HG03575 (cell line): ENCODE data around the gene HERC4.
"Not testable (repeated sequence)": the region's sequence is repeated elsewhere in the genome, so short reads cannot be mapped to it uniquely, and the experiment has no call there.

Experiments
- ATAC-seq: cut with Tn5 transposase; IDR thresholded peaks from one replicate; pipeline ENCODE4 v1.9.1; 2021; ENCODE audit not compliant: unreplicated experiment, insufficient number of reproducible peaks, low FRiP score; ENCODE audit errors: extremely low read depth

Gene HERC4

DNA sequence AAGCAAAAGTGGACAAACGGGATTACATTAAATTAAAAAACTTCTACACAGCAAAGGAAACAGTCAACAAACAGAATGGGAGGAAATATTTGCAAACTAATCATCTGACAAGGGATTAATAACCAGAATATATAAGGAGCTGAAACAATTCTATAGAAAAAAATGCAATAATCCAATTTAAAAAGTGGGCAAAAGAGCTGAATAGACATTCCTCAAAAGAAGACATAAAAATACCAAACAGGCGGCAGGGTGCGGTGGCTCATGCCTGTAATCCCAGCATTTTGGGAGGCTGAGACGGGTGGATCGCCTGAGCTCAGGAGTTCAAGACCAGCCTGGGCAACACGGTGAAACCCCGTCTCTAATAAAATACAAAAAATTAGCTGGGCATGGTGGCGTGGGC lies 92.5 kb downstream of the HERC4 start:
- not testable (repeated sequence) for ATAC-seq

DNA sequence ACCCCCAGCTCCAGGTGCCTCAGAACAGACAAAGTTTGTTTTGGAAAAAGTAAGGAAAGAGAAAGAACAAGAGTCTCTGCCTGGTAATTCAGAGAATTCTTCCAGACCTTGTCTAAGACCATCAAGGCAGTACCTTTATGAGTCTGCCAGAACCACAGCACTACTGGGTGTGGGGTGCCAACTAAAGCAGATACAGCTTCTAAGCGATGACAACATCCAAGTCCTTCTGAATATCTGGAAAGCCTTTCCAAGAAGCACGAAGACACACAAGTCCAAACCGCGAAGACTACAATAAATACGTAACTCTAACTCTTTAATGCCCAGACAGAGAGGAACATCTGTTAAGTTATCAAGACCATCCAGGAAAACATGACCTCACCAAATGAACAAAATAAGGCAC lies 96.3 kb downstream of the HERC4 start:
- ATAC-seq: no peak

DNA sequence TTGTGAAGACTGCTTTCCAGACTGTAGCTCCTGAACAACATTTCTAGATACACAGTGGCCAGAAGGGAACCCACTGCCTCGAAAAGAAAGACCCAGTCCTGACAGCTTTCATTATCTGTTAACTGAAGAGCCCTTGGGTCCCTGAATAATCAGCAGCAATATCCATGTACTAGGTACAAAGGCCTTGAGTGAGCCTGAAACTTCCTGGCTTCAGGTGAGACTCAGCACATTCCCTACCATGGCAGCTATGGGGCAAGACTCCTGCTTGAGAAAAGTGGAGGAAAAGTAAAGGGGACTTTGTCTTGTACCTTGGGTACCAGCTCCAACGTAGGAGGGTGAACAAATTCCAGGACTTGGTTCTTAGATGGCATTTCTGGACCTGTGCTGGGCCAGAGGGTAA lies 97.8 kb downstream of the HERC4 start:
- ATAC-seq: no peak

DNA sequence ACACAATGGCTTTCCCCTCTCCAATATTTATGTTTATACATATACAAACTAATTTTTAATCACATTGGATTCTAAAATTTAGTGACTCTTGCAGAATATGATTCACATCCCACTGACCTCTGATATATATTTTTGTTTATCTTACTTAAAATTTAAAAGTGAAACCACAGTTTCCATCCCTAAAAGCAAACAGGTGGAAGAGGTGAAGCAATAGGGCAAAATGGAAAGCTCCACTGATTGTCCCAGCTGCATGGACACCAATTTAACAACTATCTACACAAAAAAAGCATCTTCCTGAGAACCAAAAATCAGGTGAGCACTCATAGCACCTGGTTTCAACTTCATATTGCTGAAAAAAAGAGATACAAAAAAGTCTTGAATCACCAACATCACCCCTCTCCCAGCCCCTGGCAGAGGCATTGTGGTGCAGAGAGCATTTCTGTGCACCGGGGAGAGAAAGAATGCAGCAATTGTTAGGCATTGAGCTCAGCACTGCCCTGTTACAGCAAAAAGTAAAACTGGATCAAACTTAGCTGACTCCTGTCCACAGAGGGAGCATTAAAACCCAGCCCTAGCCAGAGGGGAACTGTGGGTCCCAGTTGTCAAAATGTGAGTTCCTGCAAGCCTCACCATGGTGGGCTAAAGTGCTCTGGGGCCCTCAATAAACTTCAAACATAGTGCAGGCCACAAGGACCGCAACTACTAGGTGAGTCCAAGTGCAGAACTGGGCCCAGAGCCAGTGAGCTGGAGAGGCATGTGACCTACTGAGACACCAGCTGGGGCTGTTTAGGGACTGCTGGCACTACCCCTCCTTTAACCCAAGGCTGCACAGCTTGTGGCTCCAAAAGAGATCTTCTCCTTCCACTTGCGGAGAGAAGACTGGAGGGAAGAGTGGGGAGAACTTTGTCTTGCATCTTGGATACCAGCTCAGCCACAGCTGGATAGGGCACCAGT lies 98.5 kb downstream of the HERC4 start:
- ATAC-seq: no peak

DNA sequence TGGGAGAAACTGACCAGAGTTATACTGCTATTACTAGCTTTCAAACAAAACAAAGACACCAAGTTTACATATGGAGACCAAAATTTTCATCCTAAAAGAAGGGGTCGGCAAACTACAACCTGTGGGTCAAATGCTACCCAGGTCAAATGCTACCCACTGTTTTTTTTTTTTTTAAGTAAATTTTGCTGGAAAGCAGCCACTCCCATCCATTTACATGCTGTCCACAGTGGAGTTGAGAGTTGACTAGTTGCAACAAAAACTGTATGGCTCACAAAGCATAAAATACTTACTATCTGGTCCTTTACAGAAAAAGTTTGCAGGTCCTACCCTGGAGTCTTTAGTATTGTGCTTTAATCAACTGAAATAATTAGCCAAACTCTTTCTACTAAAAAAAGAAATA lies 99.2 kb downstream of the HERC4 start:
- ATAC-seq: no peak

DNA sequence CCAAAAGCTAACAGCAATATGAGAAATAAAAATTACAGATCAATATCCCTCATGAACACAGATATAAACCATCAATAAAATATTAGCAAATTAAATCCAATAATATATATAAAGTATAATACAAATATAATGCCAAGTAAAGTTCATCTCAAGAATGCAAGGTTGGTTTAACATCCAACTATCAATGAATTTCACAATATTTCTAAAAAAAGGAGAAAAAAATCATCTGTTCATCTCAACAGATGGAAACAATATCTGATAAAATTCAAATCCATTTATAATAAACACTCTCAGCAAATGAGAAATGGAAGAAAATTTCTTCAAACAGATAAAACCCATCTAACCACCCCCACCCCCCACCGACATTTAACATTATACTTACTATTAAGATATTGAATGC lies 103.8 kb downstream of the HERC4 start:
- no peak for ATAC-seq

DNA sequence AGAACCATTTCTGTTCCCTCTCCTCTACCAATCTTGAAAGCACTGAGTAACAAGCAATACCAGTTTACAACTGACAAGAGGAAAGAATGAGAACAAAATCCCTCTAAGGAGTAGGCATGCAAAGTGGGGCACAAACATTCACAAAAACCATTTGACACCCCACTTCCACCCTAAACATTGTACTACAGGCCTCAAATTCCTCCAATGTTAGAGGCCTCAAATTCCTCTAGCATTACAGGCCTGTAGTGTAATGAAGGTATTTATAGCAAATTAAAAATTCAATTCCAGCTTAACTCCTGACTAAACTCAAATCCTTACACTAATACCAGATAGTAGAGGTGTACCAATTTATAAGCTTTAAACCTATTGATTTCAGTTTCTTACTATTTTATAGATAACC lies 105.2 kb downstream of the HERC4 start:
- no peak for ATAC-seq

DNA sequence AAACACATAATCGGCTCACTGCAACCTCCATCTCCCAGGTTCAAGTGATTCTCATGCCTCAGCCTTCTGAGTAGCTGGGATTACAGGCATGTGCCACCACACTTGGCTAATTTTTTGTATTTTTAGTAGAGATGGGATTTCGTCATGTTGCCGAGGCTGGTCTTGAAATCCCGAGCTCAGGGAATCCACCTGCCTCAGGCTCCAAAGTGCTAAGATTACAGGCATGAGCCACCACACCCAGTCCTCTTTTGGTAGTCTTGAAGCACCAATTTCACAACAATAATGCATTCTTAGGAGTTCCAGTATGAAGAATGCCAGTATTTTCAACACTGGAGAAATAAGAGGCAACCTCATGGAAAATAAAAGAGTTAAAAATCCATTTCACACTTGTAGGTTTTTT lies 109.0 kb downstream of the HERC4 start:
- not testable (repeated sequence) for ATAC-seq

DNA sequence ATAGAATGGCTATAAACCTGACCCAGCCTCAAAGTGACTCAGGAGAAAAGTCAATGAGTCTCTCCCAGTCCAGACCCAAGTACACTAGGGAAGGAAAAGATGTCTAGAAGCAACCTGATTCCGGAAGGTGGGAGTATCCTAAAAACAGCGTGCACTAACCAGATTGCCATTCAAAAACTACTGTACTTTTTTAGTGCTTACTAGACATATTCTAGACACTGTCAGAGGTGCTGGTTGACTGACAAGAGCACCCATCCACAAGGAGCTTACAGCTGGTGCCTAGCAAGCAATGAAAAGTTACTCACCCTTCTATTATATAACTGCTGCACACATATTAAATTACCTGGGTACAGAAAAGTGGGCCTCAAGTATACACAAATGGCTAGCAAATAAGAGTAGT lies 109.6 kb downstream of the HERC4 start:
- ATAC-seq: no peak

DNA sequence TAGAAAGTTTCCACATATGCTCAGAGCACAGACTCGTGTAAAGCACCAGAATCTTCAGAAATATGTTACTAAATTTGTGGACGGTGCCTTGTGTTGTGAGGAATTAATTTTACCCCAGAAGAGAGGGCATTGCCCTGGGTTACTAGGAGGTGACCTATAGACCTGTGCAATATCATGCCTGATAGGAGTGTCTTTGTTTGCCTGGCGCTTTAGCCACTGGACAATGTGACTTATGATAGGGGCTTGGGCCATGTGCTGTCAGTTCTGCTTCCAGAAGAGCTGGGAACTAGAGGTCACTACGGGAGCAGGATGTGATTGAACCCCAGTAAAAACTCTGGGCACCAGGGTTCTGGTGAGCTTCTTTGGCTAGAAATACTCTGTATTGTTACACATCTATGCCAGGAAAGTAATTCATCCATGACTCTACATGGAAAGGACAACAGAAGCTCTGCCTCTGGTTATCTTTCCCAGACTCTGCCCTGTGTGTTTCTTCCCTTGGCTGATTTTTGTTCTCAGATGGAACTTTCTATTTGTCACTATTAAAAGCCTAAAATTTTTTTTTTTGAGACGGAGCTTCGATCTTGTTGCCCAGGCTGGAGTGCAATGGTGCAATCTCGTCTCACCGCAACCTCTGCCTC lies 115.1 kb downstream of the HERC4 start:
- no peak for ATAC-seq

DNA sequence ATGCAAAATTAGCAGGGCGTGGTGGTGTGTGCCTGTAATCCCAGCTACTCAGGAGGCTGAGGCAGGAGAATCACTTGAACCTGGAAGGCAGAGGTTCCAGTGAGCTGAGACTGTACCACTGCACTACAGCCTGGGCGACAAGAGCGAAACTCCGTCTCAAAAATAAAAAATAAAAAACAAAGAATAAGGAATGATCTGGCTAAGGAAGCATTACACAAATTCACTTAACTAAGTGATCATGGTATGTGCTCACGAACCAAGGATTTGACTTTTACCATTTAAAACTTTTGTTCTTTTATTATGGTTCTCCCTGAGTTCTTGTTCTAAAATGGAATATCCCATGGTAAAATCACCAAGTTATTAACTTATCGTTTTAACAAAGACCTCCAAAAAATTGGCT lies 119.5 kb downstream of the HERC4 start:
- ATAC-seq: no peak

DNA sequence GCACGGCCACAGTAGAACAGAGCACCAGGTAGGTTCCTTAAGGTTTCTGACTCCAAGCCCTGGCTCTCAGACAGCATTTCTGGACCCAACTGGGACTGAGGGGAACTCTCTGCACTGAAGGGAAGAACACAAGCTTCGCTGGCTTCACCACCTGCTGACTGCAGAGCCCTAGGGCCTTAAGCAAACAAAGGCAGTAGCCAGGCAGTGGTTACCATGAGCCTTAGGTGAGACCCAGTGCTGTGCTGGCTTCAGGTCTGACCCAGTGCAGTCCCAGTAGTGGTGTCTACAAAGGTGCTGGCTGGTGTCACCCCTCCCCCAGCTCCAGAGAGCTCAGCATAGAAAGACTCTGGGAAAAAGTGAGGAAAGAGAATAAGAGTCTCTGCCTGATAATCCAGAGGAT lies 131.2 kb downstream of the HERC4 start:
- ATAC-seq: no peak

DNA sequence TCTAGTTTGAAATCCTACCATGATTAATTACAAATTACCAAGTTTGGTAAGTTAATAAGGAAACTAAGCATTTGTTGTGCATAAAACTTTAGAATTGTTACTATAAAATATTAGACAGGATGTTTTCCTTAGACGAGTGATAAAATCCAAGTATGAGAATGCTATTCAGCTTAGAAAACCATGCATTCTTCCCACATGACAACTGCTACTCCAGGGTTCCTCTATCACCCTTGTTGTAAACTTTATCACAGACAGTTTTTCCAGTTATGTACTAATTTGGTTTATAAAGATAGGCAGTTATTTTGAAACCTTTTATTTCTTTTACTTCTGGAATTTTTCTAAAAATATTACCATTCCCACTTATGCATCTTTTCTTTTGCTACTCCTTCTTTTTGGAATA lies 138.7 kb downstream of the HERC4 start:
- no peak for ATAC-seq

DNA sequence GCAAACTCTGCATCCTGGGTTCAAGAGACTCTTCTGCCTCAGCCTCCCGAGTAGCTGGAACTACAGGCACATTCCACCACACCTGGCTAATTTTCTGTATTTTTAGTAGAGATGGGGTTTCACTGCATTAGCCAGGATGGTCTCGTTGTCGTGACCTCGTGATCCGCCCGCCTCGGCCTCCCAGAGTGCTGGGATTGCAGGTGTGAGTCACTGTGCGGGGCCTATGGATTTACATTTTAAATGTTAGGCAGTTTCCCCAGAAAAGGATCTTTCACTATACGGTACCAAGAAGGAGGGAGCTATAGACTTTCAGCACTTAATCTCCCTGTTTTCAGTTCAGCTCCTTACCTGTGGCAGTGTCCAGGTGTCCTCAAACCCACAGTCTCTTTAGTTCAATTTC lies 139.9 kb downstream of the HERC4 start:
- ATAC-seq: no peak

DNA sequence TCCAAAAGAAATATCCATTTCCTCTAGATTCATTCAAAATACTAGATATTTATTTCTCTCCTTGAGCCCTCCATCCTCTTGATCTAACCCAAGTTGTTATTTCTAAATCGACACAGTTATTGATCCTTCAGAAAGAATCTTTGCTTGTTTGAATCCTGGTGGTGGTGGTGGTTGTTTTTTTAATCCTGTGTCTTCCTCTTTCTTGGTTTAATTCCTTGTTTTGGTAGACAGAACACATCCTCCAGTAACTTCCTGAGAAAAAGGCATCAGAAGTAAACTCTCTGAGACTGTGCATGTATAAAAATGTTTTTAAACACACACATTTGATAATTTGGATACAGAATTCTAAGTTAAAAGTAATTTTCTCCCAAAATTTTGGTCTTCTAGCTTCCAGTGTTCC lies 140.7 kb downstream of the HERC4 start:
- no peak for ATAC-seq

DNA sequence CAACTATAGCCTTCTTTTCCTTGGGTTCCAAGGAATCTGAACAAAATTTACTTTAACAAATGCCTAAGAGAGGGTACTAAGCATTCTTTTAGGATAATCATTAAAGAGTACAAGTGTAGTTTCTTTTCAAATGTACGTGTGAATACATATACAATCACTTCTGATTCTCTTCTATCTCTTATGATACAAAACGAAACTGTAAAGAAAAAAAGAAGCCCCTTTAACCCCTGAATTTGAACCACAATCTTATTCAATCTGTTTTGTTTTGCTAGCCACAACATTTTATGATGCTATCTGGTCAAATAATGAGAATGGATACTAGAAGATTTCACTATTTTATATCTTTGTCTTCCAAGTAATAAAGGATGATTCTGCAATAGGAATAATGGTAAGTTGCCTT lies 141.9 kb downstream of the HERC4 start:
- ATAC-seq: no peak

DNA sequence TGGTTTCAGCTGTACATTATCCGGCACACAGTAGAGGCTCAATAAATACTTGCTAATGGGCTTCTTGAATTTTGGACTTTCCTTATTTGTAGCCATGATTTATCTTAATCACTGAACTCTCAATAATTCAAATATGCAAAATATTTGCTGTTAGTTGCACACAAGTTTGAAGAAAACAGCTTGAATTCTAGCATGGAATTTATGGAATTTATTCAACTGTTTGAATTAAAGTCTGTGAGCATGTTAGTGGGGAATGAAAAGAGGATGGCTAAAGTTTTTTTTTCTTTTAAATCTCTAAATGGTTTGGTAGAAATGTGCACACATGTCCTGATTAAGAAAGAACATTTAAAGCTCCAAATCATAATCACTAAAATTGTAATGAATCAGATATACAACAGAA lies 148.1 kb downstream of the HERC4 start:
- ATAC-seq: no peak

DNA sequence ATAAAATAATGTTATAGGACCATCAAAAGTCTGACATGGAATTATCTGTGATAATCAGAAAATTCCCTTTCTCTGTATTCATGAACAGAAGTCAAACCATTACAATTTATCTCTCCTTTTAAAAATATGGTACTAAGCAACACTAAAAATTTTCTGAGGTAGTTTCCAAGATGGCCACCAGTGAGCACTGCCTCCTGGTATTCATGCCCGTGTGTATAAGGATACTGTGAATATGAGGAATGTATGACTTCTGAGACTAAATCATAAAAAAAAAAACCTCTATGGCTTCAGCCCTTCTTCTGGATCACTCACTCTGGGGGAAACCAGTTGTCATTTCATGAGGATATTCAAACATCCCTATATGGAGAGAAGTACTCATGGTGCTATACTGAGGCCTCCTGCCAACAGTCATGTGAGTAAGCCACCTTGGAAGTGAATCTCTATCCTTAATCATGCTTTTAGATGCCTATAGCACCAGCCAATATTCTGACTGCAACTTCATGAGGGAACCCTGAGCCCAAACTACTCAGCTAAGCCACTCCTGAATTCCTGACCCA lies 149.6 kb downstream of the HERC4 start:
- no peak for ATAC-seq

DNA sequence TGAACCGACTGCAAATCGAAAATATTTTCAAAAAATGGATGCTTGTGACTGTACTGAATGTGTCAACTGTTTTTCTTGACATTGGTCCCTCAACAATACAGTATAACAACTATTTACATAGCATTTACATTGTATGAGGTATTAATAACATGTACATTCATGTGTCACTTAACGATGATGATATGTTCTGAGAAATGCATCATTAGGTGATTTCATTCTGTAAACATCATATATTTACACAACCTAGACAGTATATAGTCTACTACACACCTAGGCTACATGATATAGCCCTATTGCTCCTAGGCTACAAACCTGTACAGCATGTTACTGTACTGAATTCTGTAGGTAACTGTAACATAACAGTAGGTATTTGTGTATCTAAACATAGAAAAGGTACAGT lies 150.9 kb downstream of the HERC4 start:
- no peak for ATAC-seq

DNA sequence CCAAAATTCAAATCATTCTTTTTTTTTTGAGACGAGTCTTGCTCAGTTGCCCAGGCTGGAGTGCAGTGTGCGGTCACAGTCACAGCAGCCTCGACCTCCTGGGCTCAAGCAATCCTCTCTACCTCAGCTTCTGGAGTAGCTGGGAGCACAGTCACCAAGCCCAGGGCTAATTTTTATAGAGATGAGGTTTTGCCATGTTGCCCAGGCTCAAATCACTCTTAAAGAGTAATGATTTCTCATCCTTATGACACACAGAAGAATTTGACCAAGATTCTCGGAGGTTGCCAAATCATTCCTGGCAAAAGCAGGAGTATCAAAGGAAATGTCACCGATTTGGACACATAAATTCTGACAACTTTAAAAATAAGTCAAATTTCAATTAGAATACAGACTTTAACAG lies 151.5 kb downstream of the HERC4 start:
- ATAC-seq: no peak
